ENCODE results near the gene AP5S1.

DNA sequence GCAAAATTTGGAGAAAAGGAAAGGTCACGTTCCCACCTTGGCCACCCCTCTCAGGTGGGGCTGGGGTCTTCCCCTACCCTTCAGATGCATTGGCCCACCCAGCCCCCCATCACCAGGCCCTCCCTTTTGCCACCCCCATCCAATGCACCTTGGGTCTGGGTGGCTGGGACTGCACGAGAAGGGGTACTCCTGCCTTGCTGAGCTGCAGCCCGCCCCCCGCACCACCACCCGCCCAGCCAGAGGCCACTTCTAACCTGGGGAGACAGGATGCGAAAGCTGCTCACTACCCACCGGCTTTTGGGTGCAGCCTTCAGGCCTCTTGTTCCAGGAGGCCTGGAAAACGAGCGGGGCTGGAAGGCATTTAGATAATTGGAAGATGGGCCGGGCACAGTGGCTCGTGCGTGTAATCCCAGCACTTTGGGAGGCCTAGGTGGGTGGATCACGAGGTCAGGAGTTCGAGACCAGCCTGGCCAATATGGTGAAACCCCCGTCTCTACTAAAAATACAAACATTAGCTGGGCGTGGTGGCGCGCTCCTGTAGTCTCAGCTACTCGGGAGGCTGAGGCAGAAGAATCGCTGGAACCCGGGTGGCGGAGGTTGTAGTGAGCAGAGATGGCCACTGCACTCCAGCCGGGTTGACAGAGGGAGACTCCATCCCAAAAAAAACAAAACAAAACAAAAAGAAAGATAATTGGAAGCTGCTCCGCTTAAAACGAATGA is 25.5 kb upstream of the AP5S1 start:
- TF ChIP-seq, protein P1, sequence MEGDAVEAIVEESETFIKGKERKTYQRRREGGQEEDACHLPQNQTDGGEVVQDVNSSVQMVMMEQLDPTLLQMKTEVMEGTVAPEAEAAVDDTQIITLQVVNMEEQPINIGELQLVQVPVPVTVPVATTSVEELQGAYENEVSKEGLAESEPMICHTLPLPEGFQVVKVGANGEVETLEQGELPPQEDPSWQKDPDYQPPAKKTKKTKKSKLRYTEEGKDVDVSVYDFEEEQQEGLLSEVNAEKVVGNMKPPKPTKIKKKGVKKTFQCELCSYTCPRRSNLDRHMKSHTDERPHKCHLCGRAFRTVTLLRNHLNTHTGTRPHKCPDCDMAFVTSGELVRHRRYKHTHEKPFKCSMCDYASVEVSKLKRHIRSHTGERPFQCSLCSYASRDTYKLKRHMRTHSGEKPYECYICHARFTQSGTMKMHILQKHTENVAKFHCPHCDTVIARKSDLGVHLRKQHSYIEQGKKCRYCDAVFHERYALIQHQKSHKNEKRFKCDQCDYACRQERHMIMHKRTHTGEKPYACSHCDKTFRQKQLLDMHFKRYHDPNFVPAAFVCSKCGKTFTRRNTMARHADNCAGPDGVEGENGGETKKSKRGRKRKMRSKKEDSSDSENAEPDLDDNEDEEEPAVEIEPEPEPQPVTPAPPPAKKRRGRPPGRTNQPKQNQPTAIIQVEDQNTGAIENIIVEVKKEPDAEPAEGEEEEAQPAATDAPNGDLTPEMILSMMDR (conservative IDR thresholded peaks at IDR 0.05; ENCODE audit: low read length), result no peak
- no peak for TF ChIP-seq EZH2phosphoT487 (IDR thresholded peaks at IDR 0.05; ENCODE audit: borderline replicate concordance)
